C1 segment of cervical spinal cord (tissue), 14 donors: Measurements from ENCODE around the gene LMLN.
"Not testable (repeated sequence)": the region's sequence is repeated elsewhere in the genome, so short reads cannot be mapped to it uniquely, and the experiment has no call there.

Source experiments
- DNase-seq, 14 donors: peaks; one replicate each; lab custom pipeline; 2025; lab: John Stamatoyannopoulos, UW

LMLN gene

GRCh38 chr3:198025644-198026043 is 65.6 kb downstream of the LMLN start:
- DNase-seq: no peak

GRCh38 chr3:198026620-198027019 is 66.6 kb downstream of the LMLN start:
- DNase-seq: no peak

- DNase-seq: no peak
Measured at GRCh38 chr3:198027045-198027798, 67.2 kb downstream of the LMLN start.

GRCh38 chr3:198027799-198028390 is 67.9 kb downstream of the LMLN start:
- no peak for DNase-seq

GRCh38 chr3:198028718-198029117 is 68.7 kb downstream of the LMLN start:
- DNase-seq: no peak

- DNase-seq: no peak
Measured at GRCh38 chr3:198030125-198030524, 70.1 kb downstream of the LMLN start.

GRCh38 chr3:198030726-198031125 is 70.7 kb downstream of the LMLN start:
- DNase-seq: no peak

GRCh38 chr3:198032039-198032936 is 72.3 kb downstream of the LMLN start:
- no peak for DNase-seq

GRCh38 chr3:198043119-198043518 is 83.1 kb downstream of the LMLN start:
- DNase-seq: peak in 9 of 14 donors; percentile 7 to 74 (median 22)

GRCh38 chr3:198046120-198046857 is 86.3 kb downstream of the LMLN start:
- no peak for DNase-seq

- no peak for DNase-seq
Measured at GRCh38 chr3:198048445-198048844, 88.4 kb downstream of the LMLN start.

- DNase-seq: no peak
Measured at GRCh38 chr3:198051836-198052235, 91.8 kb downstream of the LMLN start.

- DNase-seq: not testable (repeated sequence)
Measured at GRCh38 chr3:198053462-198053861, 93.4 kb downstream of the LMLN start.

- no peak for DNase-seq
Measured at GRCh38 chr3:198061119-198062067, 101.4 kb downstream of the LMLN start.

GRCh38 chr3:198062068-198062465 is 102.0 kb downstream of the LMLN start:
- no peak for DNase-seq

GRCh38 chr3:198064420-198064819 is 104.4 kb downstream of the LMLN start:
- no peak for DNase-seq

GRCh38 chr3:198065897-198066296 is 105.9 kb downstream of the LMLN start:
- DNase-seq: no peak

- DNase-seq: no peak
Measured at GRCh38 chr3:198067416-198067815, 107.4 kb downstream of the LMLN start.

GRCh38 chr3:198070871-198071270 is 110.9 kb downstream of the LMLN start:
- no peak for DNase-seq

GRCh38 chr3:198071602-198072287 is 111.7 kb downstream of the LMLN start:
- no peak for DNase-seq
